Activated CD8-positive, alpha-beta T cell treated with anti-CD3 and anti-CD28 coated beads, Interleukin-2, amount 10 ng/mL, durations not matched to agents 7 days and 5 days (primary cell): Measurements from ENCODE around the gene GRIN2A. TPM values are rescaled to one million over a fixed set of nuclear protein-coding genes. Genes with fewer than 3 reads are reported as not detected.

Source experiments
- ATAC-seq: fragments of 150-1000 bp; cut with Tn5 transposase; one replicate; pipeline ENCODE4 v1.10.0; 2021; ENCODE audit warnings: moderate library complexity
- CTCF ChIA-PET: fragments of 350-600 bp; sonication (Branson Sonifier 250); formaldehyde crosslinking; loops from one replicate; lab custom pipeline; 2021; ENCODE audit warnings: antibody characterized with exemption; lab: Charles Lee
- POLR2A ChIA-PET: fragments of 350-600 bp; sonication (Branson Sonifier 250); formaldehyde crosslinking; loops from one replicate; lab custom pipeline; 2021; ENCODE audit warnings: antibody characterized with exemption; lab: Charles Lee
- DNase-seq: peaks from one replicate; pipeline ENCODE4 v3.0.0-alpha.2; 2020
- H3K27ac Mint-ChIP-seq: one replicate; pipeline ENCODE4 v1.8.0; 2021; ENCODE audit warnings: mild to moderate bottlenecking, mixed read lengths
- H3K27me3 Mint-ChIP-seq: one replicate; pipeline ENCODE4 v1.8.0; 2021; ENCODE audit warnings: low read depth, mixed read lengths
- H3K36me3 Mint-ChIP-seq: one replicate; pipeline ENCODE4 v1.8.0; 2021; ENCODE audit warnings: low read depth, mixed read lengths
- H3K4me1 Mint-ChIP-seq: one replicate; pipeline ENCODE4 v1.8.0; 2021; ENCODE audit warnings: low read depth, mixed read lengths
- H3K4me3 Mint-ChIP-seq: one replicate; pipeline ENCODE4 v1.8.0; 2021; ENCODE audit warnings: mild to moderate bottlenecking, mixed read lengths
- H3K9me3 Mint-ChIP-seq: one replicate; pipeline ENCODE4 v1.8.0; 2022; ENCODE audit warnings: mixed read lengths; ENCODE audit not compliant: insufficient read depth
- total RNA-seq, 2 experiments: library from RNA; stranded (reverse); gene quantifications; one replicate each; pipeline ENCODE4 v1.2.3, GENCODE V29; 2021

GRIN2A gene
- total RNA-seq, result not detected

GRCh38 chr16:10182222-10183053 is at the start of gene GRIN2A:
Gene GRIN2A (minus strand): TSS chr16:10182428. CDS start chr16:10180411, 2,017 bp downstream.
- CTCF ChIA-PET, result interaction anchor here (0.6 to 2.4 kb wide), 2 partner anchors 10 to 1044 kb away, joined by 3 to 10 read pairs; no protein-coding TSS in a partner anchor
- Mint-ChIP-seq H3K27me3 (peaks cover 37% of the 10 kb centered on the region), H3K4me3 (no peak within 1 kb of the TSS), H3K9me3 (no peaks in the 10 kb centered on the region), H3K4me1 (peaks cover 10% of the 10 kb centered on the region), H3K36me3 (no peaks in the 10 kb centered on the region), H3K27ac (no peak within 1 kb of the TSS)
- no peak for DNase-seq
- ATAC-seq, result no peak
- POLR2A ChIA-PET, result no interaction called here

DNA sequence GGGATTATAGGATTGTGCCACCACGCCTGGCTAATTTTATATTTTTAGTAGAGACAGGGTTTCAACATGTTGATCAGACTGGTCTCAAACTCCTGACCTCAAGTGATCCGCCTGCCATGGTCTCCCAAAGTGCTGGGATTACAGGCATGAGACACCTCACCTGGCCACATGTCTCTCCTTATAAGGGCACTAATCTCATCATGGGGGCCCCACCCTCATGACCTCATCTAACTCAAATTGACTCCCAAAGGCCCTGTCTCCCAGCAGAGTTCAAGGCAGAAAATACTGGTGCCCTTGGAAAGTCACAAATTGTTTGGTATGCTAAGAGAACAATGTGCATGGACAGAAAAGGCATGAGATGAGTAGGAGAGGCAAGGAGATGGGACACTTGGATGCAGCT is 49.3 kb upstream of the GRIN2A start:
- POLR2A ChIA-PET, result no interaction called here

DNA sequence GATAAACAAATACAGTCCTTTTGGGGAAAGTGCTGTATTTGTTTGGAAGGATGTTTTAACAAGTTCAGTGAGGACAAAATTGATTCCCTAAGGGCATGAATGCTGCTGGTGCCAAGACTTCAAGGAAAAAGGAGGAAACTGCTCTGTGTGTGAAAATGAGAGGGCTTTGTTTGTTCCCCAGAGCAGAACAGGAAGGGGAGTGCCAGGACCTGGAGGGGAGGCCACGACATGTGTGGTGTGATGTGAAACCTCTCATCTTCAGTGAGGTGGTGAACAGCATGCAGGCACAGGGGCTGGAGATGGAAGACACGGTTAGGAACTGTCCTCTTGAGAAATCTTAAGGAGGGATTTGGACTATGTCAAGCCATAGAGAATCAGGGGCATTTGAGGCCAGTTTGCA is 46.6 kb upstream of the GRIN2A start:
- H3K9me3 Mint-ChIP-seq, result no peaks in the 10 kb centered on the region
- no peak overlapping the region for H3K27ac Mint-ChIP-seq
- POLR2A ChIA-PET, result no interaction called here
- DNase-seq (no peak), ATAC-seq (no peak)
- no peaks in the 10 kb centered on the region for H3K27me3 Mint-ChIP-seq
- peaks cover 5% of the 10 kb centered on the region for H3K4me1 Mint-ChIP-seq
- H3K4me3 Mint-ChIP-seq, result no peak overlapping the region
- no peaks in the 10 kb centered on the region for H3K36me3 Mint-ChIP-seq
- CTCF ChIA-PET, result no interaction called here

More for the DNA sequence above, 49.3 kb upstream of the GRIN2A start:
- CTCF ChIA-PET, result no interaction called here
- Mint-ChIP-seq H3K9me3 (no peaks in the 10 kb centered on the region), H3K36me3 (no peaks in the 10 kb centered on the region), H3K4me1 (peaks cover 5% of the 10 kb centered on the region), H3K27me3 (peaks cover 1% of the 10 kb centered on the region), H3K27ac (no peak overlapping the region), H3K4me3 (no peak overlapping the region)
- DNase-seq (no peak), ATAC-seq (no peak)

DNA sequence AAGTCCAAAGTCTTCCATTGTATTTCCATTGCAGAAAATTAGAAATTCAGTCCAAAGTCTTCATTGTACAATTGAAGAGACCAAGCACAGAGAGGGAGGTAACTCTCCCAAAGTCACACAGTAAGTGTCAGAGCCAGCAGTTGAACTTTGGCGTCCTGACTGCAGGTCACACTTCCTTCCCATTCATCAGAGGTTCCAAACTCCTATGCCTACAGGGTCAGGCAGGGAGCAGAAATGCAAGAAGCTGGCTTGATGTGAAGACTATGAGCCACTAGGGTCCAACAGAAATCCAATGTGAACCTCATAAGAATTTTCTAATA is 44.7 kb upstream of the GRIN2A start:
- Mint-ChIP-seq H3K27me3 (no peaks in the 10 kb centered on the region), H3K36me3 (no peaks in the 10 kb centered on the region), H3K4me1 (peaks cover 5% of the 10 kb centered on the region), H3K27ac (no peak overlapping the region), H3K9me3 (no peaks in the 10 kb centered on the region), H3K4me3 (no peak overlapping the region)
- ATAC-seq (no peak), DNase-seq (no peak)
- ChIA-PET CTCF (no interaction called here), POLR2A (no interaction called here)

DNA sequence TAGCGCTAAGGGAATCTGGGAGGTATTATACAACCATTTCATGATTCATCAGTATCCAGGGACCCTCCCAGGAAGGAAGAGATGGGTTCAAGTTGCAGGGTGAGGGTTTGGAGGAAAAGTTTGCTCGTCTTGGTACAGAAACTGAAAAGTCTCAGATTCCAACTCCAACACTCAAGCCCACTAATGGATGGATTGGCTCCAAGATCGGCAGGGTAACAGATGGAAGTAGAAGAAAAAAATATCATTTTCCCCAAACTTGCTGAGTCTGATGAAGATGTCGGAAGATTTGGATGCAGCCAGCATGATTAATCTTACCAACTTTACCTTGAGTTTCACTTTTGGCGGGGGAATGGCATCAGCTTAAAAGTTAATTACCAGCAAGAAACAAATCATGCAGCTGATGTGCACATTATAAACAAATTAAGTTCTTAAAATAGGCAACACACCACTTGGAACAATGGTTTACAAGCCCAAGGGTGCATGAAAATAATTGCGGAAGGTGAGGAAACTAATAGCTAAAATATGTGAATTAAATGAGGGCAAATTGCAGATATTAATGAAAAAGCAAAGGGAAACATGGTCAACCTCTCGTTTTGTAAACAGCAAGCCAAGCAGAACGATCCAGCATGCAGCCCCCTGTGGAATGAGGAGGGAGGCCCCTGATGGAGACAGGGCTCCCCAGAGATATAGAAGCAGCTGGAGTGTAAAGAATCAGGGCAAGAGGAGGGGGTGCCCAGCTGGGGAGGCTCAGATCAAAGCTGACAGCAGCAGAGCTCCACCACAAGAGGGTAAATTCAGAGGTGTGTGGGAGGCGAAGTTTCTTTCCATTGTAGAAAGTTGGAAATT is 44.1 kb upstream of the GRIN2A start:
- Mint-ChIP-seq H3K27me3 (no peaks in the 10 kb centered on the region), H3K27ac (no peak overlapping the region), H3K9me3 (no peaks in the 10 kb centered on the region), H3K36me3 (no peaks in the 10 kb centered on the region), H3K4me3 (no peak overlapping the region), H3K4me1 (peaks cover 5% of the 10 kb centered on the region)
- no peak for DNase-seq
- no peak for ATAC-seq
- CTCF ChIA-PET, result no interaction called here
- POLR2A ChIA-PET, result no interaction called here

GRCh38 chr16:10225653-10226052 is 43.4 kb upstream of the GRIN2A start:
- ChIA-PET CTCF (no interaction called here), POLR2A (no interaction called here)
- no peak overlapping the region for H3K27ac Mint-ChIP-seq
- H3K27me3 Mint-ChIP-seq, result no peaks in the 10 kb centered on the region
- H3K4me1 Mint-ChIP-seq, result peaks cover 5% of the 10 kb centered on the region
- no peaks in the 10 kb centered on the region for H3K9me3 Mint-ChIP-seq
- no peaks in the 10 kb centered on the region for H3K36me3 Mint-ChIP-seq
- ATAC-seq (no peak), DNase-seq (no peak)
- no peak overlapping the region for H3K4me3 Mint-ChIP-seq

DNA sequence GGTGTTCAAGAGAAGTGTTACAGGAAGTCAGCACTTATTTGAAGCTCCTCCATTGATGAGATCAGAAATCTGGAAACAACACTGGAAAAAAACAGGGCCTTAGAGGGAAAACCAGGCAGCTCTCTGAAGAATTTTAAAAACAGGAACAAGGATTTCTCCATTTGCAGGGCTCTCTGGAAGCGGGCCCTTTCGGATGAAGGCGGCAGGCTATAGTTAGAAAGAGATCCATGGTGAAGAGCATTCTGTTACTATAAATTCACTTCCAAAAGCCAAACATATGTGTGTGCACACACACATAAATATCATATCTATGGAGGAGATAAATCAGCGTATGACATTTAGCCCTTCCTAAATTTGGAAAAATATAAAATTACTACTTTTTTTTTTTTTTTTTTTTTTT is 42.6 kb upstream of the GRIN2A start:
- H3K27me3 Mint-ChIP-seq, result no peaks in the 10 kb centered on the region
- peaks cover 5% of the 10 kb centered on the region for H3K4me1 Mint-ChIP-seq
- no peak overlapping the region for H3K4me3 Mint-ChIP-seq
- H3K27ac Mint-ChIP-seq, result no peak overlapping the region
- ATAC-seq (no peak), DNase-seq (no peak)
- ChIA-PET POLR2A (no interaction called here), CTCF (no interaction called here)
- H3K36me3 Mint-ChIP-seq, result no peaks in the 10 kb centered on the region
- no peaks in the 10 kb centered on the region for H3K9me3 Mint-ChIP-seq

- Mint-ChIP-seq H3K36me3 (no peaks in the 10 kb centered on the region), H3K4me1 (peaks cover 3% of the 10 kb centered on the region), H3K9me3 (no peaks in the 10 kb centered on the region), H3K27me3 (no peaks in the 10 kb centered on the region), H3K27ac (no peak overlapping the region), H3K4me3 (no peak overlapping the region)
- ATAC-seq (no peak), DNase-seq (no peak)
- POLR2A ChIA-PET, result no interaction called here
- CTCF ChIA-PET, result no interaction called here
Measured at GRCh38 chr16:10220942-10221341, 38.7 kb upstream of the GRIN2A start.

- POLR2A ChIA-PET, result no interaction called here
- H3K36me3 Mint-ChIP-seq, result no peaks in the 10 kb centered on the region
- no peak for ATAC-seq
- H3K27me3 Mint-ChIP-seq, result no peaks in the 10 kb centered on the region
- peaks cover 3% of the 10 kb centered on the region for H3K4me1 Mint-ChIP-seq
- no peak overlapping the region for H3K4me3 Mint-ChIP-seq
- H3K27ac Mint-ChIP-seq, result no peak overlapping the region
- DNase-seq, result no peak
- CTCF ChIA-PET, result no interaction called here
- H3K9me3 Mint-ChIP-seq, result no peaks in the 10 kb centered on the region
Measured at GRCh38 chr16:10219742-10220141, 37.5 kb upstream of the GRIN2A start.

DNA sequence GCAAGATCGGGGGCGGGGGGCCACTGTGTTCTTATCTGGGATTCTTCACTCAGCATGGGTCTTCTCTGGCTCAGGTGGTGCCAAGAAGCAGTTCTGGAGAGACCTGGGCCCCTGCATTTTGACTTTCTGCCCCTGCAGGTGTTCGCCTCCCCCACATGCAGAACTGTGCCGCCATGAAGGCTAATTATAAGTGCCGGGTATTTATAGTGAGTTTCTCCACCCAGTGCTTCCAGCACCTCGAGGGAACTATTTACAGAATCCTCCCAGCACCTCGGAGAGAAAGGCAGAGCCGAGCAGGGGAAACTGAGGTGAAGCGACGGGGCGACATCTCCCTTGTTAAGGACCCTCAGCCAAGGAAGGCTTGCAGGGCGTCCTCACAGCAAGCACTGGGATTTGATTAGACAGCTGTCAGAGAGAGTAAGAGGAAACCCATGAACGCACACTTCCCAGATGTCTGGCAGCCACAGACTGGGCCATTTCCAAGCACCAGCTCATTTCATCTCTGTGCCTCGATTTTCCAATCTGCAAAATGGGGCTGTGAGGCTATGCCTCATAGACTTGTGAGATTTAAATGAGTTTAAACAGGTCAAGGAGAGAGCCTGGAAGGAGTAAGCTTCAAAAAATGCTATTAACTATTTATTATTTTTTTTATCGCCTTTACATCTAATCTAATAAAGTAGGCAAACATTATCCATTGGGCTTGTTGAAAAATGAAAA is 36.4 kb upstream of the GRIN2A start:
- no peak overlapping the region for H3K27ac Mint-ChIP-seq
- DNase-seq (no peak), ATAC-seq (no peak)
- H3K4me3 Mint-ChIP-seq, result no peak overlapping the region
- H3K36me3 Mint-ChIP-seq, result no peaks in the 10 kb centered on the region
- H3K9me3 Mint-ChIP-seq, result no peaks in the 10 kb centered on the region
- no peaks in the 10 kb centered on the region for H3K27me3 Mint-ChIP-seq
- CTCF ChIA-PET, result no interaction called here
- peaks cover 3% of the 10 kb centered on the region for H3K4me1 Mint-ChIP-seq
- POLR2A ChIA-PET, result no interaction called here

DNA sequence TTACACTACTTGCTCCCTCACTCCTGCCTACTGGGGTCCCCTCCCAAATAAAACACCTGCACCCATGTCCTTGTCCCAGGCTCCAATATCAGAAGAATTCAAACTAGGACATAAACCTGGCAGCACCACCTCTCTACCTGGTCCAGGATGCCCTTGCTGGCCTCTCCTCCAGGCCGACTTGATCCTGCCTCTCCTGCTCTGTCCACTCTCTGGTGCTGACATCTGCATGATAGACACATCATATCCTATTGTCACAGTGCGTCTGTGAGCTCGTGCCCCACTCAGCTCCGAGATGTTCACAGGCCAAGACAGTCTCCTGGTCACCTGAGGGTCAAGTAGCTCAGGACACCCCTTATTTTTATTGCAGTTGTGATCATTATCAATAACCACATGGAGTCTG is 31.5 kb upstream of the GRIN2A start:
- DNase-seq (no peak), ATAC-seq (no peak)
- no peaks in the 10 kb centered on the region for H3K36me3 Mint-ChIP-seq
- no peaks in the 10 kb centered on the region for H3K9me3 Mint-ChIP-seq
- H3K4me1 Mint-ChIP-seq, result no peaks in the 10 kb centered on the region
- ChIA-PET POLR2A (no interaction called here), CTCF (no interaction called here)
- no peak overlapping the region for H3K27ac Mint-ChIP-seq
- no peaks in the 10 kb centered on the region for H3K27me3 Mint-ChIP-seq
- no peak overlapping the region for H3K4me3 Mint-ChIP-seq

DNA sequence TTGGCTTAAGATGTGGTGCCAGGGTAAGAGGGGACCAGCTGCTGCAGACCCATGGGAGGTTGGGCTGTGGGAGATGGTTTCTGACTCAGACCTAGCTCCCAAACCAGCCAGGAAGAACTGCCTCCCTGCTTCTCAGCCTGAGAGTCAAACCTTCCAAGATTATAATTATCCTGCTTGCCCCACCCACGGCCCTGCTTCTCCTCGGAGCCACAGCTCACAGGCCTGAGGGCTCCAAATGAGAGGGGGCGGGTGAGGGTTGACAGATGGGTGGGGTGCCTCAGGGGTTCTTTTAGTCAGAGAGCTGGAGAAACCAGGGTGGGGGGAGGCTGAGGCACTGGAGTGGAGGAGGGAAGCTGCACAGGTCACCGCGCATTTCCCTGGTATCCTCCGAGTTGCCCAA is 28.7 kb upstream of the GRIN2A start:
- Mint-ChIP-seq H3K27ac (no peak overlapping the region), H3K36me3 (no peaks in the 10 kb centered on the region), H3K4me1 (no peaks in the 10 kb centered on the region), H3K27me3 (no peaks in the 10 kb centered on the region), H3K4me3 (no peak overlapping the region), H3K9me3 (no peaks in the 10 kb centered on the region)
- ATAC-seq (no peak), DNase-seq (no peak)
- ChIA-PET POLR2A (no interaction called here), CTCF (no interaction called here)
